ENCODE measurements around the gene C19orf81.
"Not testable (repeated sequence)": the region's sequence is repeated elsewhere in the genome, so short reads cannot be mapped to it uniquely, and the experiment has no call there.

The C19orf81 gene

GRCh38 chr19:50649433-50650391, at the start of gene C19orf81:
C19orf81 (plus strand) TSS chr19:50649445; CDS start chr19:50649445, 0 bp downstream.
- DNase-seq (ENCODE audit: low read depth), result no peak

DNA sequence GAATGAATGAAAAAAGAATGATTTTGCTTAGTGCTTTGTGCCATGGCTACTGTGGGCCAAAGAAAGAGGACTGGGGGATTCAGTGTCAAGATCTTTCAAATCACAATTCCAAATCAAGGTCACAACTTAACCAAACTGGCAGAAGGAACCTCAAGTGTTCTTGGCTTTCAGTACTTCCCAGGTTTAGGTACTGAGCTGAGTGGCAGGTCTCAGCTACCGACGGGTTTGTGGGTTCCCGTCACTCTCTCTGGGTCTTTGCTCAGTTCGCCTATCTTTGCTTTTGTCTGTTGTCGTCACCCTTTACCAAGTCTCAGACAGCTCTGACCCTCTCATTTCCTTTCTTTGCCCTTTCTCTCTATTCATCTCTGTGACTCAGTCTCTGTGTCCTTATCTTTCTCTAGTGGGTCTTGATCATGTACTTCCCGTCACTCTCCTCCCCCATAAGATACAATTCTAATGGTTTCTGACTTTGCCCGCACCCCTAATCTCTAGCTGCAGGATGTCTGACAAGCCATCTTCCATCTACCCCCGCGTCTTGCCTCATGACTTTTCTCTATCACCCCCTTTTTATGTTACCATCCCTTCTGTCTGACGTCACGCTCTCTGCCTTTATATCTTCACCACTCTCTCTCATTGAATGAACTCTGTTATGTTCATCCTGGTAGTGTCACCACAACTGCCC, 47.7 kb upstream of the C19orf81 start:
- no peak for DNase-seq (ENCODE audit: low read depth)

- no peak for DNase-seq (ENCODE audit: low read depth)
Observed at GRCh38 chr19:50602089-50602422, 47.2 kb upstream of the C19orf81 start.

- no peak for DNase-seq (ENCODE audit: low read depth)
Observed at GRCh38 chr19:50602496-50602895, 46.7 kb upstream of the C19orf81 start.

- DNase-seq (ENCODE audit: low read depth), result no peak
Observed at GRCh38 chr19:50602935-50603334, 46.3 kb upstream of the C19orf81 start.

- DNase-seq (ENCODE audit: low read depth), result not testable (repeated sequence)
Observed at GRCh38 chr19:50604264-50605073, 44.8 kb upstream of the C19orf81 start.

DNA sequence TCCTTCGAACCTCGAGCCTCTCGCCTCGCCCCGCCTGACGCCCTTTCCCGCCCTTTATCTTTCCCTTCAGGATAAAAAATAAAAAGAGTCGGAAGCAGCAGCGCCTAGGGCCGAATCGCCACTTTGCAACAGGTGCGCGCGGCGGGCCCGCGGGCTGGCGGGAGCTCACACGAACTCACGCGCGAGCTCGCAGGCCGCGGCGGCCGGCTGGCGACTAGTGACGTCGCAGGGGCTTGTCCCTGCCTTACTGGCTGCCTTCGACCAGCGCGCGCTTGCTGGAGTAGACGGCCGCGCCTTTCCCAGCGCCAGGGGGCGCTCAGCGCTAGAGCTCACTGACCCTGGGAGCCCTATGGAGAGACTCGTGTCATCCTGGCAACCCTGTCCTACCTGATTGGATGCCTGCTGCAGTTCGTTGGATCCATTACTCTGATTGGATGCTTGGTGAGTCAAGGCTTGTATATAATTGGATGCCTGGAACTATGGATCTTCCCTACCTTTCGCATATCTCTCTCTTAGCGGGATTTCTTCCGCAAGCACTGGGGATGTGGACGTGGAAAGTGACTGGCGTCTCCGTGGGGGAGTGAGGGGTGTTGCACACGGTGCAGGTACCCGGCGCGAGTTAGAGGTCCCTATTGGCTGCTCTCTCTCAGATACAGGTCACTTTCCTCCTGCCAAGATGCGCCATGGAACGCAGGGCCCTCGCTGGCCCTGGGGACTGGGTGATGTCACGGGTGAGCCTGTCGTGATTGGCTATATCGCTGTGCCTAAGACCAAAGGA, 43.0 kb upstream of the C19orf81 start:
- DNase-seq (ENCODE audit: low read depth), result not testable (repeated sequence)

GRCh38 chr19:50607388-50607787, 41.9 kb upstream of the C19orf81 start:
- DNase-seq (ENCODE audit: low read depth), result no peak

- DNase-seq (ENCODE audit: low read depth), result no peak
Observed at GRCh38 chr19:50607874-50608785, 41.1 kb upstream of the C19orf81 start.

DNA sequence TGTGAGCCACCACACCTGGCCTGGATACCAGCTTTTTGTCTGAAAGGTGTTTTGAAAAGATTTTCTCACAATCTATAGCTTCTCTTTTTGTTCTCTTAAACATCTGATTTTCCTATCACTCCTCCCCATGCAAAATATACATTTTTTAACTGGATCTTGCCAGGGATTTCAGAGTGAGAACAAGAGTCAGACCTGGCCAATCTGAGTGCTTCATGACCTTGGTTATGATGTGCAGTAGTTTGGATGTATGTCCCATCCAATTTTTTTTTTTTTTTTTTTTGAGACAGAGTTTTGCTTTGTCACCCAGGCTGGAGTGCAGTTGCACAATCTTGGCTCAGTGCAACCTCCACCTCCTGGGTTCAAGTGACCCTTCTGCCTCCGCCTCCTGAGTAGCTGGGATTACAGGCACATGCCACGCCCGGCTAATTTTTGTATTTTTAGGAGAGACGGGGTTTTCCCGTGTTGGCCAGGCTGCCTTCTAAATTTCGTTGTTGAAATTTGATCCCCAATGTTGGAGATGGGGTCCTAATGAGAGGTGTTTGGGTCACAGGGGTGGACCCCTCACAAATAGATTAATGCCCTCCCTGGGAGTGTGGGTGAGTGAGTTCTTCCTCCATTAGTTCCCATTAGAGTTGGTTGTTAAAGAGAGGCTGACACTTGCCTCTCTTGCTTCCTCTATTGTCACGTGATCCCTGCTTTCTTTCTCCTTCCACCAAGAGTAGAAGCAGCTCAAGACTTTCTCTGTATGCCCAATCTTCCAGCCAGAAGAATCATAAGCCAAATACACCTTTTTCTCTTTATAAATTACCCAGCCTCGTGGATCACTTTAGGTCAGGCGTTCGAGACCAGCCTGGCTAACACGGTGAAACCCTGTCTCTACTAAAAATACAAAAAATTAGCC, 36.5 kb upstream of the C19orf81 start:
- not testable (repeated sequence) for DNase-seq (ENCODE audit: low read depth)

DNA sequence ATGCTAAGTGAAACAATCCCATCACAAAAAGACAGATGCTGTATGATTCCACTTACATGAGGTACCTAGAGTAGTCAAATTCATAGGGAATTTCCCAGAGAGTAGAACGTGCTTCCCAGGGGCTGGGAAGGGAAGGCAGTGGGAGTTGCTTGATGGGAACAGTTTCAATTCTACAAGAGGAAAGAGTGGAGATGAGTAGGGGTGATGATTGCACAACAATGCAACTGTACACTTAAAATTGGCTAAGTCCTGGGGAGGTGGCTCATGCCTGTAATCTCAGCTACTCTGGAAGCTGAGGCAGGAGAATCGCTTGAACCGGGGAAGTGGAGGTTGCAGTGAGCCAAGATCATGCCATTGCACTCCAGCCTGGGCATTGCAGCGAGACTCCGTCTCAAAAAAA, 30.9 kb upstream of the C19orf81 start:
- not testable (repeated sequence) for DNase-seq (ENCODE audit: low read depth)

DNA sequence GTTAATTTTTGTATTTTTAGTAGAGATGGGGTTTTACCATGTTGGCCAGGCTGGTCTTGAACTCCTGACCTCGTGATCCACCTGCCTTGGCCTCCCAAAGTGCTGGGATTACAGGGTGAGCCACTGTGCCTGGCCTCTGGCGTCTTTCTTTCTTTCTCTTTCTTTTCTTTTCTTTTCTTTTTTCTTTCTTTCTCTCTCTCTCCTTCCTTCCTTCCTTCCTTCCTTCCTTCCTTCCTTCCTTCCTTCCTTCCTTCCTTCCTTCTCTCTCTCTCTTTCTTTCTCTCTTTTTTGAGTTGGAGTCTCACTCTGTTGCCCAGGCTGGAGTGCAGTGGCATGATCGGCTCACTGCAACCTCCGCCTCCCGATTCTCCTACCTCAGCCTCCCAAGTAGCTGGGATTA, 30.1 kb upstream of the C19orf81 start:
- not testable (repeated sequence) for DNase-seq (ENCODE audit: low read depth)

GRCh38 chr19:50620394-50620906, 28.8 kb upstream of the C19orf81 start:
- DNase-seq (ENCODE audit: low read depth), result not testable (repeated sequence)

DNA sequence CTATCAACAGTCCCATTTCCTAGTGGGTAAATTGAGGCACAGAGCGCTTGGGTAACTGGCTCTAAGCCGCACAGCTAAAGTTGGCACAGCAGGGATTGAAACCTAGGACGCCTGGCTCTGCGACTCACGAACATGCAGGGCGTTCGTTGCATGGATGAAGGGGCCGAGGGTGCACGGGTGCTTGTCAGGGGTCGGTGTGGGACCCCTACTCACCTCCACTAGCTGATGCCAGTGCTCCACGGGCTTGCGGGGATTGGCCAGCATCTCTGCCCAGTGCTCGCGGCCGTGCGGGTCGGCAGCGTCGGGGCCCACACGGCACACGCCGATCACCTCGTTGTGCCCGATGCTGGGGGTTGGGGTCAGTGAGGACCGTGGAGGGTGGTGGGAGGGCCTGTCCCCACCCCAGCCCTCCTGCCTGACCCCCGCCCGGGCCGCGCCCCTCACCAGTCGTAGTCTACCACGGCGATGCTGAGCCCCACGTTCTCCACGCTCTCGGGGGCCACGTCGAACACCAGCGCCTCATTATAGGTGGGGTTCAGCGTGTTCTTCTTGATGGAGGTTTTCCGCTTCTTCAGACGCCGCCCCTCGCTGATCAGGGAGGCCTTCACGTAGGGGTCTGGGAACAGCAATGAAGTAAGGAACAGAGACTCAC, 24.2 kb upstream of the C19orf81 start:
- no peak for DNase-seq (ENCODE audit: low read depth)

DNA sequence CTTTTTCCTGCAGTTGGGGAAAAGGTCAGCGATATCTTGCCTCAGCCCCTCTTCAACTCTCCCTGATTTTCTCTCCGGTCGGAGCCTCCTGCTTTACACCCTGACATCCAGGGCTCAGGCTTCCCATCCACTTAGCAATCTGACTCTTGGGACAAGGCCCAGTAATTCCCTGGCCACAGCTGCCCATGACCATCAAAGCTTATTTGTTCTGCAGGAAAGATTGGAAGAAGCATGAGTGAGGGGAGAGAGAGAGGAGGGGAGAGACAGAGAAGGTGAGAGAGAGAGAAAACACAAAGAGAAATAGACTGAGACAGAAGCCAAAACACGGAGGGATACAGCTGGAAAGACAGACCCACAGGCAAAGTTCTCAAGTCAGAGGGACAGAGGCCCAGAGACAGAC, 23.2 kb upstream of the C19orf81 start:
- DNase-seq (ENCODE audit: low read depth), result no peak

DNA sequence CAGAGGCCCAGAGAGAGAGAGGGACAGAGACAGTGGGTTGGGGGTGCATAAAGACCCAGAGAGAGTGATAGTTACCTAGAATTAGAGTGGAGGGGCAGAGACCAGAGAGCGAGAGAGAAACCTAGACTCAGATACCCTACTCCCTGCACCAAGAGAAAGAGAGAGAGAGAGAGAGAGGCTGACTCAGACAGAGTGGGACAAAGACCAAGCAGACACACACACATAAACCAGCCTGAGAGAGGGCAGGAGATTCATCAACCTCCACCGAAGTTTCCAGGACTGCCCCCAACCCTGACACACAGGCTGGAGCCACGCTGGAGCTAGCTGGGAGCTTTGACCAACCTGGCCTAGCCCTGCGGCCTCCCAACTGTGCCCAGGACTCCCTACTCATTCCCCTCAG, 22.4 kb upstream of the C19orf81 start:
- no peak for DNase-seq (ENCODE audit: low read depth)

- DNase-seq (ENCODE audit: low read depth), result no peak
Observed at GRCh38 chr19:50628146-50628545, 21.1 kb upstream of the C19orf81 start.

DNA sequence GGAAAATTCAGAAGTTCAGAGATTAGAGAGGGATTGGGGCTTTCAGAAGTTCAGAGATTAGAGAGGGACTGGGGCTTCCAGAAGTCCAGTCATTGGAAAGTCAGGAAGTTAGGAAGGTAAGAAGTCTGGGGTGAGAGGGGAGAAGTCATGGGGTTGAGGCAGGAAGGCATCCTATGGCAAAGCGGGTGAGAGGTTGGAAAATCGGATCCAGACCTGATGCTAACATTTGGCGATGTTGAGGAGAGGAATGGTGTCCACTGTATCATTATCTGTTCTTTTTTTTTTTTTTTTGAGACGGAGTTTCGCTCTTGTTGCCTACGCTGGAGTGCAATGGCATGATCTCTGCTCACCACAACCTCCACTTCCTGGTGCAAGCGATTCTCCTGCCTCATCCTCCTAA, 20.7 kb upstream of the C19orf81 start:
- DNase-seq (ENCODE audit: low read depth), result no peak

- no peak for DNase-seq (ENCODE audit: low read depth)
Observed at GRCh38 chr19:50629194-50629593, 20.1 kb upstream of the C19orf81 start.
